UCSD-AML1 (cell line): ENCODE data around the gene ABHD2.
A peak's percentile ranks its signal among the peaks of the same experiment; 100 is the strongest.

Experiments used
- DNase-seq: peaks from one replicate; lab custom pipeline; 2025; ENCODE audit not compliant: unreplicated experiment; lab: John Stamatoyannopoulos, UW

Gene ABHD2

GRCh38 chr15:89187301-89187985, 99.2 kb downstream of the ABHD2 start:
- no peak for DNase-seq

DNA sequence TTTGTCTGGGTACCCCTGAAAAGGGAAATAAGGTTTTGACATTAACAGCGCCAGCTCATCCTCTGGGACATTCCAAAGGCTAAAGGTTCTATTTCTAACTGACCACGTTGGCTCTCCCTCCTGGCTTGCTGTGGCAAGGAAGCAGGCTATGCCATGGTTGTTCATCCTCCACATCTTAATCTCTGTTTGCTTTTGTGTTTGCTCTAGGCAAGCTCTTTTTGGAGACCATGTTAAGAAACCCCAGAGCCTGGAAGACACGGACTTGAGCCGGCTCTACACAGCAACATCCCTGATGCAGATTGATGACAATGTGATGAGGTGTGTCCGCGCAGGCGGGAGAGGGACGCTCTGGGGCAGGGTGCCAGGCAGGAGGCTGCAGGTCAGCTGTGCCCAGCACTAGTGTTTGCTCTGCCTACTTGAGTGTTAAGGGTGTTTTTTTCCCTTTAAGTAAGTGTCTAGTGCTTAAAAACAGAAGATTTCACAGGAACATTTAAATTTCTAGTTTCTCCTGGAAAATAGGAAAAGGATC, 99.8 kb downstream of the ABHD2 start:
- DNase-seq = no peak

GRCh38 chr15:89192136-89192535, 103.9 kb downstream of the ABHD2 start:
- no peak for DNase-seq

DNA sequence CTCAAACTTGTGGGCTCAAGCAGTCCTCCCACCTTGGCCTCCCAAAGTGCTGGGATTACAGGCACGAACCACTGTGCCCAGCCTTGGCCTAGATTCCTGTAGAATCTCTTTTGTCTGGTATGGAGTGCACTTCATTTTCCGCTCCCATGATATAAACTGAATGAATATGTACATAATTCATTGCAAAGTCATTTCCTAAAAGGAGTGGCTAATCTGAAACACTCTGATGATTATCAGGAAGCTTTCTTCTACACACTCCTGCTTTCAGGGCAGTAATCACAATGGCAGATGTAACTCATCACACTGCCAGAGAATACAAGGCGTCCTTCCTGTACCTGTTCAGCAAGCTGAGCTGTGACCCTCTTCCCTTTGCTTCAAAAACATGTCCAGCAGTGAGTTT, 104.5 kb downstream of the ABHD2 start:
- DNase-seq = no peak

- DNase-seq = no peak
Observed at GRCh38 chr15:89194608-89195007, 106.4 kb downstream of the ABHD2 start.

DNA sequence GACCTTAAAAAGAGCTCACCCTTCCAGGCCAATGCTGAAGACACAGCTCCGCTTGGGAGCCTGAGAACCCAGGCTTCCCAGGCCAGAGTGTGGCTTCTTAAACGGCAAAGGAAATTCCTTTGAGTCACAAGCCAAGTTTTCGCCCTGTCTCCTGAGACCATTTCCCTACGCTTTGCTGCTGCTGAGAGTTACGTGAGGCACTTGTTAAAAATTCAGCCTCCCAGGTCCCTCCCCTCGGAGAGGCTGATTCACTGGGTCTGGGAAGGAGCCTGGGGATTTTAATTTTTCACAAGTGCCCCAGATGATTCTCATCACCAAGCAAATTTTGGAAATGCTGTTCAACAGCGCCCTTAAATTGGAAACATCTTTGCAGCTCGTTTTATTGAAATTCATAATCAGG, 107.6 kb downstream of the ABHD2 start:
- no peak for DNase-seq

DNA sequence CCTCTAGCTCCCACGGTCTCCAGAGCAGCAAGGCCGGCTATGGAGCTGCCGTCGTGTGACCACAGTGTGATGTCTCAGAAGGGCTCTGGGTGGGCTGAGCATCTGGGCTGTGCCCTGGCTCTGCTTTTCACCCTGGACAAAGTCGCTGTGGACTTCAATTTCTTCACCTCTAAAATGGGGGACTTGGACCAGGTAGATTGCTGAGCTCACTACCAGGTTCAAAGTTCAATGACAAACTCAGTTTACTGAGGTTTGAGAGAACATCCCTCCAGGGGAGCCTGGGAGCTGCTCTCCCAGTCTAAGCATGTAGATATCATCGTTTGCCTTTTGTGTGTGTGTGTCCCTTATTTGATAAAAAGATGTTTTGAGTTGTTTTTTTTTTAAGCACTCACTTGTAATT, 108.0 kb downstream of the ABHD2 start:
- DNase-seq = no peak

- DNase-seq = no peak
Observed at GRCh38 chr15:89196994-89197393, 108.7 kb downstream of the ABHD2 start.

- DNase-seq = peak; percentile 32
Observed at GRCh38 chr15:89197503-89197971, 109.3 kb downstream of the ABHD2 start.

DNA sequence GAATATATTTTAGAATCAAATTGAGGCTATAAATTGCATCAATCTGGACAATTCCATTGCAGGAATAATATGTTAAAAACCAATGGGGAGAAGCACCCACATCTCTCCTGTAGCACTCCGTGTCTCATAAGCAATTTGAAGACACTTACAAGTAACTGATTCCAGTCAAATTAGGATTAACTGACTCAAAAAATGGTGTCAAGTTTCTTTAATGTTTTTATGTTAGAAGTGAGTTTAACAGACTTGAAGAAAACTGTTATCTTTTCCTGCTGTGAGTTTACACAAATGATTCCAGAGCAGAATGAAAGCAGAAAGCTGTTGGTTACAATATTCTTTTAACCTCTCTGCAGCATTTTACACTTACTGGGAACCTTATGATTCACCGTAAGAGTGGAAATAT, 109.9 kb downstream of the ABHD2 start:
- DNase-seq = no peak

DNA sequence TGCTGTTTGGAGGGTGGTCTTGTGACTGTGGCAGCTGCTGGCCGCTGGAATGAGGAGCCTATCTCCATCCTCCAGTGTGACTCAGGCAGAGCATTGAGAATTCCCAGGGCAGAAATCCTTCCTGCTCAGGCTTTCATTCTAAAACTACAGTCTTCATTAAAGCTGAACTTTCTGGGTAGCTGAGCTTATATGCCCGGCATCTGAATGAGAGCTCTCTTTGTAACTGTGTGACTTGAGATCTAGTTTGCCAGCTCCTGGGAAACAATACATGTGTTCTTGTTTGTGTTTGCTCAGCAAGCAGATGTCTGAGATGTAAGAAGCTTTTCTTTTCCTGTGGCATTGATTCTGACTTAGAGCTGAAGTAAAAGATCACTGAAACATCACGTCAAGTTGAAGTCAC, 110.7 kb downstream of the ABHD2 start:
- no peak for DNase-seq

- peak; percentile 47 for DNase-seq
Observed at GRCh38 chr15:89199746-89200145, 111.5 kb downstream of the ABHD2 start.

GRCh38 chr15:89200182-89200581, 111.9 kb downstream of the ABHD2 start:
- no peak for DNase-seq

GRCh38 chr15:89201465-89202005, 113.3 kb downstream of the ABHD2 start:
- no peak for DNase-seq

DNA sequence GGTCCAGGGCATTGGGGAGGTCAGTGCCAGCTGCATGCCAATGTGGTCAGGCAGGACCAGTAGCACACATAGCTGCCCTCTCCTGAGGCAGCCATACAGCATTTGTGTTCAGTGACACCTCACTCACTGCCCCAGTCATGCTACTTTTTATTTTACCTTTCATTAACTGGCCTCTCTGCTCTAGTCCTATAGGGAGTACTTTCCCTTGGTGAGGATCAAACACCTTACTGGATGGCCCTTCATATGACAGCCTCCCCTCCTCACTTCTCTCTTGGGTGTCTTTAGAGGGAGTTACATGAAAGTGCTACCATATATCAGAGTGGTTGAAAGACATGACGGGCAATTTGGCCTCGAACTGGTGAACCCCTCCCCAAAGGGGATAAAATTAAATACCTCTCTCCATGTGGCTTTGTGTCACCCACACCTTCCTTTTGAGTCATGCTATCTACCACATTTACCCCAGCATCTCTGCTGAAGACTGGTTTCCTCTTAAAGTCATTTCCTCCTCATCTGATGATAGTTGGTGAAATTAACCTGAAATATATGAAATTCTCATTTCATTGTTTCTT, 115.5 kb downstream of the ABHD2 start:
- no peak for DNase-seq

GRCh38 chr15:89205991-89206585, 117.8 kb downstream of the ABHD2 start:
- peak; percentile 39 for DNase-seq

- DNase-seq = peak; percentile 78
Observed at GRCh38 chr15:89206908-89207331, 118.7 kb downstream of the ABHD2 start.

DNA sequence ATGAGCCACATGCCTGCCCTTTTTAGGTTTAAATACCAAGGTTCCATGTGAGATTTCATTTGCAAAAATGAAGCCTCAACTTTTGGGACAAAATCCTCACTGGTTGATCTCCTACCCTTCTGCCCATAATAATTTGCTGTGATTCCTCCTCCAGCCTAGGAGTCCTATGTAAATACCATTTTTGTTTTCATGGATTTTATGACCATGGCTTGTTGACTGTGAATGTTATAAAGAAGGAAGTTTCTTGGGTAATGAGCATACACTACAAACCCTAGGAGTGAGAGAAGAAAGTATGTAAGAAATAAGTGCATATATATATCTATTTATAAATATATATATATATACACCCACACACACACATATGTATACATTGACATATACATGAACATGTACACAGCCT, 120.0 kb downstream of the ABHD2 start:
- no peak for DNase-seq

- DNase-seq = no peak
Observed at GRCh38 chr15:89209057-89209456, 120.8 kb downstream of the ABHD2 start.

- DNase-seq = no peak
Observed at GRCh38 chr15:89211678-89212170, 123.5 kb downstream of the ABHD2 start.

DNA sequence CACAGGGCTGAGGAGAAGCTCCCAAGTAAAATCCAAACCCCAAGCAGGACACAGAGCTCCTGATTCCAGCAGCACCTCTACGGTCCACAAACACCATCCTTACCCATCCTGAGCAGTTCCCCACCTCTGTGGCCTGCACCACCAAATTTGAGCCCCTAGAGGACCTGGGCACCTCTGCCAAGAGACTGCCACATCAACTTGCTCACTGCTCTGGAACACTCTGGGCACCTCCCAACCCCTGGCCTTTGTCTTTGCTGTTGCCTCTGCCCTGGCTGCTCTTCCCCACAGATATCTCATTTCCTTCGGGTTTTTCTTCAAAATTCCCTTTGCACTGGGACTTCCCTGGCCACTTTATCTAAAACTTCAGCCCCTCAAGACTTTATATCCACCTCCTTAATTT, 127.4 kb downstream of the ABHD2 start:
- DNase-seq = no peak

DNA sequence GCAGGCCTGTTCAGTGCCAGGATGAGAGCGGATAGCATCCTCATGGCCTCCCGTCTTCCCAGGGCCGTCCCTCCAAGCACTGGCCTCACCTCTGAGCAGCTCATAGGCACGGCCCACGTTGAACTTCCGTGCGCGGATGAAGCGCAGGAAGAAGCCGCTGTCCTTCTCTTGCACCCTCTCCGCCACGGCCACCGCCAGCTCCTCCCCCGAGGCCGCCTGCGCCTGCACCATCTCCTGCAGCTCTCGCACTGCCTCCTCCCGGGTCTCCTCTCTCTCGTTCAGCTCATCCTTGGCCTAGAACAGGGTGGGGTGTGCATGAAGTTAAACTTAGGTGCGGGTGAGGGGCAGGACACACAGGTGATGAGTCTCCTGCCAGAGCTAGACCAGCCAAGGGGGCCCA, 128.8 kb downstream of the ABHD2 start:
- DNase-seq = no peak
